Measurements from ENCODE around the gene OVCH1. TPM values are rescaled to one million over a fixed set of nuclear protein-coding genes. Genes with fewer than 3 reads are reported as not detected.

OVCH1 gene
- total and polyA plus RNA-seq, 2 experiments from 2014 or later = 0.53 TPM; not detected in 1

GRCh38 chr12:29403991-29404390 lies 93.5 kb downstream of the OVCH1 start:
- no peak overlapping the region for H2AFZ ChIP-seq
- no peaks in the 10 kb centered on the region for H3K36me3 ChIP-seq (replicated peaks; ENCODE audit: insufficient read depth, low read depth)
- no peak overlapping the region for H3K4me2 ChIP-seq
- H3K79me2 ChIP-seq = no peaks in the 10 kb centered on the region
- no peak for DNase-seq (ENCODE audit: low spot score)
- no peaks in the 10 kb centered on the region for H3K27me3 ChIP-seq
- no peaks in the 10 kb centered on the region for H3K4me1 ChIP-seq (ENCODE audit: insufficient read depth)
- no peaks in the 10 kb centered on the region for H3K9me3 ChIP-seq (ENCODE audit: low read depth)
- no peaks in the 10 kb centered on the region for H3K9me2 ChIP-seq (replicated peaks; ENCODE audit: insufficient read depth)
- H4K20me1 ChIP-seq (ENCODE audit: insufficient read depth, poor library complexity, severe bottlenecking) = no peaks in the 10 kb centered on the region
- H3K27ac ChIP-seq = no peak overlapping the region
- no peak overlapping the region for H3K4me3 ChIP-seq
- TF ChIP-seq EZH2phosphoT487 (IDR thresholded peaks at IDR 0.05; ENCODE audit: low read depth, severe bottlenecking, unreplicated experiment) = no peak
- no peak for TF ChIP-seq CTCF (IDR thresholded peaks at IDR 0.05; ENCODE audit: poor library complexity)
- no peak for TF ChIP-seq EZH2 (IDR thresholded peaks at IDR 0.05; ENCODE audit: borderline replicate concordance)
- WGBS (ENCODE audit: low lambda C conversion rate, missing lambda C conversion rate) = 90% methylated on average over 4 of the region's 4 CpGs

- no peak overlapping the region for H2AFZ ChIP-seq
- no peaks in the 10 kb centered on the region for H3K27me3 ChIP-seq
- no peak overlapping the region for H3K27ac ChIP-seq
- H3K9me2 ChIP-seq (replicated peaks; ENCODE audit: insufficient read depth) = no peaks in the 10 kb centered on the region
- no peaks in the 10 kb centered on the region for H3K4me1 ChIP-seq (ENCODE audit: insufficient read depth)
- no peaks in the 10 kb centered on the region for H3K79me2 ChIP-seq
- no peaks in the 10 kb centered on the region for H3K9me3 ChIP-seq (ENCODE audit: low read depth)
- DNase-seq (ENCODE audit: low spot score) = no peak
- H4K20me1 ChIP-seq (ENCODE audit: insufficient read depth, poor library complexity, severe bottlenecking) = no peaks in the 10 kb centered on the region
- H3K4me2 ChIP-seq = no peak overlapping the region
- no peak for TF ChIP-seq CTCF (IDR thresholded peaks at IDR 0.05; ENCODE audit: poor library complexity)
- no peaks in the 10 kb centered on the region for H3K36me3 ChIP-seq (replicated peaks; ENCODE audit: insufficient read depth, low read depth)
- H3K4me3 ChIP-seq = no peak overlapping the region
Measured at GRCh38 chr12:29402437-29402836, 95.0 kb downstream of the OVCH1 start.

GRCh38 chr12:29398495-29398894 lies 99.0 kb downstream of the OVCH1 start:
- DNase-seq (ENCODE audit: low spot score) = no peak
- Histone ChIP-seq H3K27ac (no peak overlapping the region), H4K20me1 (ENCODE audit: insufficient read depth, poor library complexity, severe bottlenecking) (no peaks in the 10 kb centered on the region), H3K4me2 (no peak overlapping the region), H3K9me2 (replicated peaks; ENCODE audit: insufficient read depth) (no peaks in the 10 kb centered on the region), H3K36me3 (replicated peaks; ENCODE audit: insufficient read depth, low read depth) (no peaks in the 10 kb centered on the region), H3K79me2 (no peaks in the 10 kb centered on the region), H3K4me1 (ENCODE audit: insufficient read depth) (no peaks in the 10 kb centered on the region), H3K27me3 (no peaks in the 10 kb centered on the region), H3K4me3 (no peak overlapping the region), H2AFZ (no peak overlapping the region), H3K9me3 (ENCODE audit: low read depth) (no peaks in the 10 kb centered on the region)
- TF ChIP-seq EZH2phosphoT487 (IDR thresholded peaks at IDR 0.05; ENCODE audit: low read depth, severe bottlenecking, unreplicated experiment) (no peak), EZH2 (IDR thresholded peaks at IDR 0.05; ENCODE audit: borderline replicate concordance) (no peak), CTCF (IDR thresholded peaks at IDR 0.05; ENCODE audit: poor library complexity) (no peak)
- WGBS (ENCODE audit: low lambda C conversion rate, missing lambda C conversion rate) = 92% methylated on average over 1 of the region's 1 CpG

- no peaks in the 10 kb centered on the region for H3K9me3 ChIP-seq (ENCODE audit: low read depth)
- H2AFZ ChIP-seq = no peak overlapping the region
- H3K36me3 ChIP-seq (replicated peaks; ENCODE audit: insufficient read depth, low read depth) = no peaks in the 10 kb centered on the region
- 81% methylated on average over 3 of the region's 3 CpGs for WGBS (ENCODE audit: low lambda C conversion rate, missing lambda C conversion rate)
- H3K4me1 ChIP-seq (ENCODE audit: insufficient read depth) = no peaks in the 10 kb centered on the region
- DNase-seq (ENCODE audit: low spot score) = no peak
- no peak overlapping the region for H3K4me2 ChIP-seq
- no peaks in the 10 kb centered on the region for H3K27me3 ChIP-seq
- no peak for TF ChIP-seq CTCF (IDR thresholded peaks at IDR 0.05; ENCODE audit: poor library complexity)
- no peak for TF ChIP-seq EZH2phosphoT487 (IDR thresholded peaks at IDR 0.05; ENCODE audit: low read depth, severe bottlenecking, unreplicated experiment)
- TF ChIP-seq EZH2 (IDR thresholded peaks at IDR 0.05; ENCODE audit: borderline replicate concordance) = no peak
- no peaks in the 10 kb centered on the region for H4K20me1 ChIP-seq (ENCODE audit: insufficient read depth, poor library complexity, severe bottlenecking)
- H3K4me3 ChIP-seq = no peak overlapping the region
- H3K79me2 ChIP-seq = no peaks in the 10 kb centered on the region
- no peaks in the 10 kb centered on the region for H3K9me2 ChIP-seq (replicated peaks; ENCODE audit: insufficient read depth)
- no peak overlapping the region for H3K27ac ChIP-seq
Measured at GRCh38 chr12:29396774-29397173, 100.7 kb downstream of the OVCH1 start.

Measured in hepatocyte (in vitro differentiated cells).